GM12878 (cell line): ENCODE data around the gene TBC1D9B. TPM values are rescaled to one million over a fixed set of nuclear protein-coding genes. Genes with fewer than 3 reads are reported as not detected.

Source experiments
- ATAC-seq: fragments of 200-7000 bp; cut with Tn5 transposase; 3 replicates; pipeline ENCODE4 v1.9.1; 2020; ENCODE audit warnings: mild to moderate bottlenecking, moderate library complexity
- BruUV-seq: library from RNA; stranded (reverse); fragments of 400-500 nt; replicated peaks from 2 replicates; lab custom pipeline; 2021; lab: Mats Ljungman, UMichigan
- CTCF ChIA-PET: fragments of 300-600 bp; sonication (Branson Sonifier 250); formaldehyde crosslinking; extraction: SDS; loops from one replicate; lab custom pipeline; 2021; ENCODE audit warnings: inconsistent platforms; lab: Yijun Ruan, JAX
- POLR2A ChIA-PET: fragments of 350-600 bp; formaldehyde crosslinking; extraction: SDS; loops from one replicate; lab custom pipeline; 2021; ENCODE audit warnings: inconsistent platforms; lab: Charles Lee
- RAD21 ChIA-PET: fragments of 300-600 bp; sonication (Branson Sonifier 250); formaldehyde crosslinking; loops from one replicate; lab custom pipeline; 2023; ENCODE audit warnings: antibody characterized with exemption; ENCODE audit not compliant: unreplicated experiment; lab: Charles Lee
- SMC1A ChIA-PET: fragments of 300-600 bp; sonication (Branson Sonifier 250); formaldehyde crosslinking; loops from one replicate; lab custom pipeline; 2023; ENCODE audit not compliant: unreplicated experiment, uncharacterized antibody; lab: Charles Lee
- DNase-seq: peaks from one replicate; pipeline ENCODE4 v3.0.0-alpha.2; 2011; ENCODE audit warnings: low read depth, low spot score
- FAIRE-seq: peaks from 3 replicates; lab custom pipeline; 2011; peaks lifted over from hg19 to GRCh38; lab: Jason Lieb, UNC
- H2AFZ ChIP-seq: 2 replicates; pipeline ENCODE4 v1.6.0; 2011; ENCODE audit warnings: low read depth, low read length, control low read depth; ENCODE audit not compliant: control insufficient read depth
- H3K27ac ChIP-seq: 2 replicates; pipeline ENCODE4 v1.5.1; 2011; ENCODE audit warnings: control low read depth; ENCODE audit not compliant: control insufficient read depth, insufficient read depth
- H3K27me3 ChIP-seq, 2 experiments: replicated peaks in 1 of 2; 2 replicates each; pipeline versions ENCODE4 v1.6.0 to v1.6.1; 2011; ENCODE audit warnings: low read length in 1 of 2; ENCODE audit not compliant: control insufficient read depth in 2 of 2, insufficient read depth in 2 of 2
- H3K36me3 ChIP-seq, 2 experiments: 2 replicates each; pipeline ENCODE4 v1.5.1; 2011; ENCODE audit warnings: low read length in 1 of 2; ENCODE audit not compliant: control insufficient read depth in 2 of 2, insufficient read depth in 2 of 2
- H3K4me1 ChIP-seq: 2 replicates; pipeline ENCODE4 v1.6.1; 2011; ENCODE audit warnings: mild to moderate bottlenecking, low read length, moderate library complexity, mixed read lengths; ENCODE audit not compliant: control insufficient read depth, insufficient read depth
- H3K4me2 ChIP-seq: 2 replicates; pipeline ENCODE4 v1.6.0; 2011; ENCODE audit warnings: control low read depth; ENCODE audit not compliant: control insufficient read depth, insufficient read depth
- H3K4me3 ChIP-seq: fragments of 200-600 bp; sonication (generic); 2 replicates; pipeline ENCODE4 v1.5.1; 2016
- H3K79me2 ChIP-seq: 2 replicates; pipeline ENCODE4 v1.6.0; 2011; ENCODE audit warnings: low read length; ENCODE audit not compliant: control insufficient read depth, insufficient read depth
- H3K9ac ChIP-seq: 2 replicates; pipeline ENCODE4 v1.8.0; 2011; ENCODE audit warnings: low read length, control low read depth, mixed read lengths; ENCODE audit not compliant: control insufficient read depth, insufficient read depth
- H3K9me3 ChIP-seq: replicated peaks from 3 replicates; pipeline ENCODE4 v1.5.1; 2011; ENCODE audit warnings: mild to moderate bottlenecking, low read length; ENCODE audit not compliant: control insufficient read depth, insufficient read depth
- H4K20me1 ChIP-seq: 2 replicates; pipeline ENCODE4 v1.6.0; 2011; ENCODE audit not compliant: control insufficient read depth, insufficient read depth
- DPF2 ChIP-seq: fragments of 450-650 bp; IDR thresholded peaks from 2 replicates; pipeline ENCODE4 v1.6.1; 2017; ENCODE audit warnings: mild to moderate bottlenecking
- HDAC2 ChIP-seq: fragments of 200-600 bp; sonication (generic); IDR thresholded peaks from 2 replicates; pipeline ENCODE4 v1.6.1; 2017
- MYC ChIP-seq: IDR thresholded peaks from 2 replicates; pipeline ENCODE4 v1.6.1; 2011; ENCODE audit warnings: mild to moderate bottlenecking, low read length, moderate library complexity, inconsistent platforms; ENCODE audit not compliant: insufficient read depth, insufficient replicate concordance, insufficient read length, severe bottlenecking
- NFIC ChIP-seq: IDR thresholded peaks from 2 replicates; pipeline ENCODE4 v1.6.1; 2012; ENCODE audit warnings: low read depth, mild to moderate bottlenecking, inconsistent platforms, low read length, moderate library complexity
- NFYB ChIP-seq: IDR thresholded peaks from 2 replicates; pipeline ENCODE4 v1.6.1; 2011; ENCODE audit warnings: low read depth, mild to moderate bottlenecking, low read length, improper control_type of control experiment, moderate library complexity; ENCODE audit not compliant: insufficient read depth
- ZNF24 ChIP-seq: fragments of 450-650 bp; IDR thresholded peaks from 2 replicates; pipeline ENCODE4 v1.6.1; 2017; ENCODE audit warnings: antibody characterized with exemption, mild to moderate bottlenecking
- ZZZ3 ChIP-seq: IDR thresholded peaks from 2 replicates; pipeline ENCODE4 v1.6.1; 2011; ENCODE audit warnings: low read depth; ENCODE audit not compliant: control insufficient read depth, insufficient read length
- WGBS: methylation state at CpG from one replicate; pipeline ENCODE4 v1.1.6; 2016; ENCODE audit warnings: low lambda C conversion rate; ENCODE audit not compliant: insufficient replicate concordance, insufficient coverage; ENCODE audit errors: missing lambda C conversion rate; 5-methylcytosine and 5-hydroxymethylcytosine counted together
- in situ Hi-C: fragments of 300-500 bp; cut with MboI; formaldehyde crosslinking; loops from 9 replicates; pipeline ENCODE4 v1.14.3; 2018; ENCODE audit warnings: mixed read lengths
- intact Hi-C: fragments of 100-400 bp; cut with micrococcal nuclease; formaldehyde crosslinking; loops from one replicate; pipeline ENCODE4 v1.14.2; 2022; ENCODE audit not compliant: unreplicated experiment
- polyA plus RNA-seq, 11 experiments: library from polyadenylated mRNA; depleted of rRNA in 4 of 11; unstranded in 6 of 11; stranded (reverse) in 5 of 11; fragments of >200 nt; fragmentation: Nextera tagmentation in 4 of 11; fragmentation: Illumina TruSeq in 1 of 11; extraction: Ambion mirVana in 4 of 11; extraction: Trizol in 1 of 11; gene quantifications; 1 replicate in 1 of 11; 2 replicates in 10 of 11; pipeline versions ENCODE4 v1.2.1 to v1.2.3, GENCODE V29; 2011 to 2016; ENCODE audit warnings: inconsistent platforms in 2 of 11, missing spikeins in 2 of 11, low read depth in 1 of 11
- total RNA-seq, 4 experiments: library from RNA; depleted of rRNA in 3 of 4; stranded (reverse); fragments of >200 nt in 3 of 4; fragmentation: Illumina TruSeq in 1 of 4; extraction: Trizol in 1 of 4; gene quantifications; 2 replicates each; pipeline versions ENCODE4 v1.2.1 to v1.2.3, GENCODE V29; 2013 to 2021
- TF ChIP-seq, protein P1 (sequence below): fragments of 450-650 bp; IDR thresholded peaks from 2 replicates; pipeline ENCODE4 v1.6.1; 2017; ENCODE audit warnings: mild to moderate bottlenecking, low read depth, inconsistent platforms; ENCODE audit not compliant: poor library complexity, severe bottlenecking

Gene TBC1D9B
- total and polyA plus RNA-seq, 10 of the 15 experiments (the other 5 are each of a cell fraction or from before 2014, with no cell fraction given) = 4.0 to 74.2 (median 34.6) TPM

DNA sequence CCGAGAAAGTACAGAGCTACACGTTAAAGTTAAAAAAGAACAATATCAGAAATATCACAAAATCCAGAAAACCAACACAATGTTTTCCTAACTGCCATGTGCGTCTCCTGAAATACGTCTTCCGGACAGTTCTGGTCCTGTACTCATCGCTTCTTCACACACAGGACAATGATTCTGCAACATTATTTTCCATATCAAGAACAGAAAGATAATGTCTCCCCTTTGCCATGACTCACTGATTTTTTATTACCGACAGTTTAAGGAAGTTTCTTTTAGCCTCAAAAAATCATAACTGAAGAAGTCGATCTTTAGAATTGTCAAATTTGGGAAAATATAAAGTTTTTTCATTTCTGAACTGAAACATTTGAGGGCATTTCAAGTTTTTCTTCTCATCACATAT is 2.5 kb downstream of the TBC1D9B start:
- ATAC-seq (no peak), DNase-seq (no peak), FAIRE-seq (no peak)
- intact Hi-C loops = loop anchor here (5.0 kb wide), 1 partner anchor 98 kb away; the partner anchor contains the start of gene MGAT4B
- TF ChIP-seq MYC = no peak
- TF ChIP-seq ZZZ3 = no peak
- TF ChIP-seq, protein P1, sequence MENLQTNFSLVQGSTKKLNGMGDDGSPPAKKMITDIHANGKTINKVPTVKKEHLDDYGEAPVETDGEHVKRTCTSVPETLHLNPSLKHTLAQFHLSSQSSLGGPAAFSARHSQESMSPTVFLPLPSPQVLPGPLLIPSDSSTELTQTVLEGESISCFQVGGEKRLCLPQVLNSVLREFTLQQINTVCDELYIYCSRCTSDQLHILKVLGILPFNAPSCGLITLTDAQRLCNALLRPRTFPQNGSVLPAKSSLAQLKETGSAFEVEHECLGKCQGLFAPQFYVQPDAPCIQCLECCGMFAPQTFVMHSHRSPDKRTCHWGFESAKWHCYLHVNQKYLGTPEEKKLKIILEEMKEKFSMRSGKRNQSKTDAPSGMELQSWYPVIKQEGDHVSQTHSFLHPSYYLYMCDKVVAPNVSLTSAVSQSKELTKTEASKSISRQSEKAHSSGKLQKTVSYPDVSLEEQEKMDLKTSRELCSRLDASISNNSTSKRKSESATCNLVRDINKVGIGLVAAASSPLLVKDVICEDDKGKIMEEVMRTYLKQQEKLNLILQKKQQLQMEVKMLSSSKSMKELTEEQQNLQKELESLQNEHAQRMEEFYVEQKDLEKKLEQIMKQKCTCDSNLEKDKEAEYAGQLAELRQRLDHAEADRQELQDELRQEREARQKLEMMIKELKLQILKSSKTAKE = no peak
- TF ChIP-seq NFIC = no peak
- TF ChIP-seq ZNF24 = no peak
- no peak for TF ChIP-seq NFYB
- TF ChIP-seq DPF2 = no peak
- no peak for TF ChIP-seq HDAC2
- Histone ChIP-seq H3K4me3 (no peak overlapping the region), H3K4me2 (no peak overlapping the region), H2AFZ (no peak overlapping the region), H3K9me3 (no peaks in the 10 kb centered on the region), H3K9ac (no peak overlapping the region), H3K36me3 (peaks cover 4 to 8% of the 10 kb centered on the region in 2 experiments; a peak in 3 of 4 replicates), H4K20me1 (no peaks in the 10 kb centered on the region), H3K27me3 (no peaks in the 10 kb centered on the region), H3K79me2 (peaks cover 18% of the 10 kb centered on the region), H3K27ac (no peak overlapping the region), H3K4me1 (peaks cover 12% of the 10 kb centered on the region)
- ChIA-PET POLR2A (no interaction called here), CTCF (interaction anchor here (2.6 kb wide), 1 partner anchor 103 kb away, joined by 19 read pairs; no protein-coding TSS in a partner anchor), SMC1A (interaction anchor here (2.4 kb wide), 1 partner anchor 103 kb away, joined by 9 read pairs; no protein-coding TSS in a partner anchor), RAD21 (no interaction called here)
- in situ Hi-C loops = no loop called here
- no TSS peak for BruUV-seq
- 98% methylated on average over 8 of the region's 8 CpGs for WGBS
